Measurements from ENCODE around the gene RPS16. TPM values are rescaled to one million over a fixed set of nuclear protein-coding genes. Genes with fewer than 3 reads are reported as not detected.
"Not testable (repeated sequence)": the region's sequence is repeated elsewhere in the genome, so short reads cannot be mapped to it uniquely, and the experiment has no call there.

RPS16 gene
- total and polyA plus RNA-seq, 2 of the 13 experiments (the other 11 are each of a cell fraction or from before 2014, with no cell fraction given): 488 to 2,583 TPM

GRCh38 chr19:39479916-39480315 lies 44.2 kb upstream of the RPS16 start:
- CTCF ChIA-PET (ENCODE audit: low intra/inter-chr PET ratio, low total read pairs): no interaction called here
- ATAC-seq: no peak
- WGBS (ENCODE audit: low lambda C conversion rate): 70% methylated on average over 10 of the region's 10 CpGs
- H3K4me3 ChIP-seq (replicated peaks in 1 of 3; ENCODE audit: insufficient read depth in 1 of 3, low read depth in 2 of 3, low read length in 3 of 3): peak overlapping the region; percentile 56 to 96 (median 84)
- H3K4me2 ChIP-seq (ENCODE audit: low read depth, low read length): peak overlapping the region; percentile 96
- no peaks in the 10 kb centered on the region for H4K20me1 ChIP-seq (ENCODE audit: insufficient read depth, low read length)
- POLR2A ChIA-PET: interaction anchor here (0.7 to 1.2 kb wide), 5 partner anchors 16 to 60 kb away, joined by 3 to 5 read pairs (median 3); partner anchors contain the start of gene RPS16
- peak overlapping the region; percentile 99 for H3K9ac ChIP-seq (ENCODE audit: insufficient read depth, low read depth, low read length)
- no TSS peak for BruUV-seq (replicated peaks)
- H3K27ac ChIP-seq (ENCODE audit: extremely low read length, insufficient read depth, low read length): peak overlapping the region; percentile 89
- no peaks in the 10 kb centered on the region for H3K9me3 ChIP-seq (ENCODE audit: low read length)
- TF ChIP-seq ZSCAN9 (CRISPR knock-in tag; IDR thresholded peaks at IDR 0.05; ENCODE audit: borderline replicate concordance): no peak
- 0 out of 2 replicates have a peak, but pooled peaks have one; percentile 1 for TF ChIP-seq MTF2 (CRISPR knock-in tag; IDR thresholded peaks at IDR 0.05; ENCODE audit: borderline replicate concordance)
- no peak overlapping the region for H2AFZ ChIP-seq (ENCODE audit: low read length)
- intact Hi-C loops (cut with micrococcal nuclease; ENCODE audit: unreplicated experiment) (no loop called here), in situ Hi-C loops (cut with HindIII; ENCODE audit: extremely low pct_ligation_motif_present, low pct_unique_long_range_greater_than_20kb) (no loop called here)
- H3K4me1 ChIP-seq (ENCODE audit: insufficient read depth, low read length): peaks cover 25% of the 10 kb centered on the region
- H3K79me2 ChIP-seq (ENCODE audit: insufficient read depth, low read length): peaks cover 18% of the 10 kb centered on the region
- FAIRE-seq: no peak
- H3K36me3 ChIP-seq (replicated peaks in 1 of 2; ENCODE audit: control insufficient read depth in 1 of 2, insufficient read depth in 2 of 2, low read length in 2 of 2): peaks cover 6 to 31% of the 10 kb centered on the region in 2 experiments; a peak in 4 of 5 replicates
- no peak for DNase-seq (ENCODE audit: low spot score)
- H3K27me3 ChIP-seq (ENCODE audit: control insufficient read depth in 1 of 2, insufficient read depth in 2 of 2, low read length in 2 of 2): no peaks in the 10 kb centered on the region; a peak in 1 of 5 replicates

GRCh38 chr19:39479319-39479801 lies 43.6 kb upstream of the RPS16 start:
- BruUV-seq (replicated peaks); FAIRE-seq; in situ Hi-C loops (cut with HindIII; ENCODE audit: extremely low pct_ligation_motif_present, low pct_unique_long_range_greater_than_20kb); H3K4me3 ChIP-seq (replicated peaks in 1 of 3; ENCODE audit: insufficient read depth in 1 of 3, low read depth in 2 of 3, low read length in 3 of 3); DNase-seq (ENCODE audit: low spot score); H2AFZ ChIP-seq (ENCODE audit: low read length); H3K4me2 ChIP-seq (ENCODE audit: low read depth, low read length); H3K27ac ChIP-seq (ENCODE audit: extremely low read length, insufficient read depth, low read length); intact Hi-C loops (cut with micrococcal nuclease; ENCODE audit: unreplicated experiment); H3K9me3 ChIP-seq (ENCODE audit: low read length); POLR2A ChIA-PET; ATAC-seq; H4K20me1 ChIP-seq (ENCODE audit: insufficient read depth, low read length); H3K27me3 ChIP-seq (ENCODE audit: control insufficient read depth in 1 of 2, insufficient read depth in 2 of 2, low read length in 2 of 2); CTCF ChIA-PET (ENCODE audit: low intra/inter-chr PET ratio, low total read pairs); H3K9ac ChIP-seq (ENCODE audit: insufficient read depth, low read depth, low read length): not testable (repeated sequence)
- Histone ChIP-seq H3K4me1 (ENCODE audit: insufficient read depth, low read length) (peaks cover 25% of the 10 kb centered on the region), H3K36me3 (replicated peaks in 1 of 2; ENCODE audit: control insufficient read depth in 1 of 2, insufficient read depth in 2 of 2, low read length in 2 of 2) (peaks cover 10 to 32% of the 10 kb centered on the region in 2 experiments; a peak in 4 of 5 replicates), H3K79me2 (ENCODE audit: insufficient read depth, low read length) (peaks cover 18% of the 10 kb centered on the region)
- 73% methylated on average over 10 of the region's 11 CpGs for WGBS (ENCODE audit: low lambda C conversion rate)
- TF ChIP-seq ZNF770 (CRISPR knock-in tag; IDR thresholded peaks at IDR 0.05): peak; percentile 56

All from HepG2 (cell line).